Parathyroid adenoma (tissue), 2 donors: ENCODE data around the gene LTC4S.

ENCODE experiments used
- H2AFZ ChIP-seq: fragments of 300-600 bp; sonication (generic); one replicate; pipeline ENCODE4 v1.7.0; 2017; ENCODE audit warnings: antibody characterized with exemption, mild to moderate bottlenecking
- H3K27ac ChIP-seq: fragments of 300-600 bp; sonication (generic); one replicate; pipeline ENCODE4 v1.7.0; 2017
- H3K27me3 ChIP-seq: fragments of 300-600 bp; sonication (generic); one replicate; pipeline ENCODE4 v1.7.0; 2017; ENCODE audit warnings: low read length; ENCODE audit not compliant: control insufficient read depth, insufficient read depth
- H3K36me3 ChIP-seq: fragments of 300-600 bp; sonication (generic); one replicate; pipeline ENCODE4 v1.7.0; 2017; ENCODE audit warnings: low read length; ENCODE audit not compliant: control insufficient read depth, insufficient read depth
- H3K4me1 ChIP-seq: fragments of 300-600 bp; sonication (generic); one replicate; pipeline ENCODE4 v1.7.0; 2017; ENCODE audit warnings: control low read depth
- H3K4me2 ChIP-seq: fragments of 300-600 bp; sonication (generic); one replicate; pipeline ENCODE4 v1.7.0; 2017; ENCODE audit warnings: low read length
- H3K4me3 ChIP-seq: fragments of 300-600 bp; sonication (generic); one replicate; pipeline ENCODE4 v1.7.0; 2017; ENCODE audit warnings: low read depth, low read length
- H3K79me2 ChIP-seq: fragments of 300-600 bp; sonication (generic); one replicate; pipeline ENCODE4 v1.7.0; 2017; ENCODE audit warnings: control low read depth
- H3K9ac ChIP-seq: fragments of 300-600 bp; sonication (generic); one replicate; pipeline ENCODE4 v1.7.0; 2017; ENCODE audit warnings: mild to moderate bottlenecking
- H3K9me3 ChIP-seq: fragments of 300-600 bp; sonication (generic); one replicate; pipeline ENCODE4 v1.7.0; 2017; ENCODE audit warnings: low read length; ENCODE audit not compliant: control insufficient read depth
- CTCF ChIP-seq: fragments of 300-600 bp; sonication (generic); IDR thresholded peaks from one replicate; pipeline ENCODE4 v1.7.0; 2017; ENCODE audit warnings: antibody characterized with exemption, mild to moderate bottlenecking
- donor health status: primary hyperparathyroidism.

The LTC4S gene

GRCh38 chr5:179765400-179765799, 28.4 kb upstream of the LTC4S start:
- Histone ChIP-seq H3K36me3 (no peaks in the 10 kb centered on the region), H3K9ac (no peak overlapping the region), H3K4me3 (no peak overlapping the region), H3K9me3 (no peaks in the 10 kb centered on the region), H3K79me2 (peaks cover 31% of the 10 kb centered on the region), H2AFZ (no peak overlapping the region), H3K27ac (no peak overlapping the region), H3K4me2 (no peak overlapping the region), H3K4me1 (peaks cover 24% of the 10 kb centered on the region), H3K27me3 (no peaks in the 10 kb centered on the region)
- TF ChIP-seq CTCF = no peak

GRCh38 chr5:179766021-179766725, 27.6 kb upstream of the LTC4S start:
- Histone ChIP-seq H3K4me3 (no peak overlapping the region), H3K79me2 (peaks cover 34% of the 10 kb centered on the region), H3K4me1 (peaks cover 24% of the 10 kb centered on the region), H3K9me3 (no peaks in the 10 kb centered on the region), H3K4me2 (no peak overlapping the region), H3K9ac (no peak overlapping the region), H3K36me3 (no peaks in the 10 kb centered on the region), H3K27me3 (no peaks in the 10 kb centered on the region), H2AFZ (no peak overlapping the region), H3K27ac (no peak overlapping the region)
- TF ChIP-seq CTCF = no peak

GRCh38 chr5:179766726-179767455, 26.9 kb upstream of the LTC4S start:
- Histone ChIP-seq H3K27me3 (no peaks in the 10 kb centered on the region), H2AFZ (no peak overlapping the region), H3K27ac (no peak overlapping the region), H3K4me2 (no peak overlapping the region), H3K4me3 (no peak overlapping the region), H3K4me1 (peaks cover 21% of the 10 kb centered on the region), H3K36me3 (no peaks in the 10 kb centered on the region), H3K9me3 (no peaks in the 10 kb centered on the region), H3K79me2 (peaks cover 37% of the 10 kb centered on the region), H3K9ac (no peak overlapping the region)
- no peak for TF ChIP-seq CTCF

GRCh38 chr5:179767496-179768100, 26.2 kb upstream of the LTC4S start:
- no peak overlapping the region for H3K9ac ChIP-seq
- no peaks in the 10 kb centered on the region for H3K36me3 ChIP-seq

More at GRCh38 chr5:179767496-179768100, 26.2 kb upstream of the LTC4S start:
- Histone ChIP-seq H3K4me3 (no peak overlapping the region), H3K27me3 (no peaks in the 10 kb centered on the region), H3K4me1 (peaks cover 15% of the 10 kb centered on the region), H3K79me2 (peaks cover 40% of the 10 kb centered on the region), H3K9me3 (no peaks in the 10 kb centered on the region), H3K4me2 (no peak overlapping the region), H2AFZ (no peak overlapping the region), H3K27ac (no peak overlapping the region)
- TF ChIP-seq CTCF = no peak
